ENCODE measurements around the gene VSIG10. TPM values are rescaled to one million over a fixed set of nuclear protein-coding genes. Genes with fewer than 3 reads are reported as not detected.

The VSIG10 gene
- total and polyA plus RNA-seq, 2 of the 4 experiments (the other 2 are of a cell fraction): 5.9 to 10.0 TPM

GRCh38 chr12:118061011-118061872, 42.6 kb downstream of the VSIG10 start, which contains the start of gene WSB2:
TSS of gene WSB2 (minus strand) at chr12:118061179. CDS start at chr12:118061048, 131 bp downstream.
- whole genome bisulfite sequencing, 2 experiments (ENCODE audit: extremely low coverage in 2 of 2, insufficient read length in 1 of 2): 0% methylated on average over 7 of the region's 76 CpGs; no CpG with 5 or more reads in 1 of the 2 experiments
- Histone ChIP-seq H3K9ac (ENCODE audit: low read depth, low read length) (peak within 1 kb of the TSS; percentile 98), H3K4me3 (ENCODE audit: insufficient read depth, low read depth, low read length) (peak within 1 kb of the TSS; percentile 66), H4K20me1 (ENCODE audit: insufficient read depth, low read length) (peaks cover 4% of the 10 kb centered on the region), H3K36me3 (ENCODE audit: control insufficient read depth, insufficient read depth, low read length) (no peaks in the 10 kb centered on the region; the same call in 1 of the 2 replicates), H3K4me1 (ENCODE audit: control insufficient read depth, insufficient read depth, low read length) (peaks cover 7% of the 10 kb centered on the region), H2BK120ac (ENCODE audit: low read depth, low read length) (peak within 1 kb of the TSS; percentile 86), H3K79me1 (ENCODE audit: low read depth in 1 of 2, low read length in 2 of 2) (peaks cover 5 to 56% of the 10 kb centered on the region in 2 experiments), H3K9me1 (ENCODE audit: insufficient read depth, low read length) (peaks cover 7% of the 10 kb centered on the region), H2AK9ac (replicated peaks; ENCODE audit: low read depth, low read length, poor library complexity) (peak within 1 kb of the TSS; percentile 99), H3K14ac (replicated peaks; ENCODE audit: low read depth, low read length) (peak within 1 kb of the TSS; percentile 97), H3K9me3 (ENCODE audit: control insufficient read depth, insufficient read depth, low read length) (no peaks in the 10 kb centered on the region), H4K5ac (ENCODE audit: low read depth, low read length) (peak within 1 kb of the TSS; percentile 85), H4K8ac (ENCODE audit: low read depth in 2 of 2, low read length in 2 of 2) (peak within 1 kb of the TSS; percentile 91 to 95), H3K27me3 (ENCODE audit: control insufficient read depth, insufficient read depth, low read length) (no peaks in the 10 kb centered on the region), H3K4ac (ENCODE audit: low read depth, low read length) (peak within 1 kb of the TSS; percentile 100), H2BK5ac (ENCODE audit: low read depth, low read length, poor library complexity, severe bottlenecking) (peak within 1 kb of the TSS; percentile 75), H2AK5ac (ENCODE audit: low read depth, low read length) (peak within 1 kb of the TSS; percentile 99), H2BK20ac (ENCODE audit: low read depth, low read length) (peak within 1 kb of the TSS; percentile 71), H3K27ac (ENCODE audit: insufficient read depth, low read length) (peak within 1 kb of the TSS; percentile 98), H3K56ac (ENCODE audit: extremely low read depth, insufficient read depth, low read length) (peak within 1 kb of the TSS; percentile 95), H3K23ac (ENCODE audit: low read depth, low read length) (peak within 1 kb of the TSS; percentile 96), H3K4me2 (ENCODE audit: low read depth, low read length) (peak within 1 kb of the TSS; percentile 98), H2BK15ac (ENCODE audit: low read depth, low read length) (peak within 1 kb of the TSS; percentile 58; the same call in 1 of the 3 replicates), H4K91ac (ENCODE audit: insufficient read depth, low read depth, low read length) (peak within 1 kb of the TSS; percentile 89), H2AFZ (replicated peaks; ENCODE audit: low read length, poor library complexity) (peak within 1 kb of the TSS; percentile 86), H3K18ac (ENCODE audit: low read depth, low read length) (peak within 1 kb of the TSS; percentile 91)
- no TSS peak for BruUV-seq (replicated peaks)
- ChIA-PET CTCF (no interaction called here), POLR2A (ENCODE audit: unreplicated experiment) (interaction anchor here (0.6 kb wide), 2 partner anchors 40 to 324 kb away, joined by 3 to 24 read pairs; no protein-coding TSS in a partner anchor)
- intact Hi-C loops (cut with micrococcal nuclease) (loop anchor here (5.0 kb wide), 2 partner anchors 76 to 316 kb away; partner anchors contain the start of genes PEBP1 and SUDS3), dilution Hi-C loops (cut with HindIII; ENCODE audit: low sequenced_read_pairs, unreplicated experiment) (no loop called here), in situ Hi-C loops (cut with MboI; ENCODE audit: low sequenced_read_pairs) (no loop called here)
- ATAC-seq (ENCODE audit: low read depth) (peak; percentile 59), DNase-seq (peak; percentile 50)
- TF ChIP-seq MAZ (IDR thresholded peaks at IDR 0.05; ENCODE audit: borderline replicate concordance, low read depth, low read length): peak; percentile 50; the same call in 1 of the 2 replicates
- TF ChIP-seq SMC3 (IDR thresholded peaks at IDR 0.05; ENCODE audit: low read depth, low read length): no peak
- TF ChIP-seq, protein P1, sequence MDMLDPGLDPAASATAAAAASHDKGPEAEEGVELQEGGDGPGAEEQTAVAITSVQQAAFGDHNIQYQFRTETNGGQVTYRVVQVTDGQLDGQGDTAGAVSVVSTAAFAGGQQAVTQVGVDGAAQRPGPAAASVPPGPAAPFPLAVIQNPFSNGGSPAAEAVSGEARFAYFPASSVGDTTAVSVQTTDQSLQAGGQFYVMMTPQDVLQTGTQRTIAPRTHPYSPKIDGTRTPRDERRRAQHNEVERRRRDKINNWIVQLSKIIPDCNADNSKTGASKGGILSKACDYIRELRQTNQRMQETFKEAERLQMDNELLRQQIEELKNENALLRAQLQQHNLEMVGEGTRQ (IDR thresholded peaks at IDR 0.05; ENCODE audit: low read depth, low read length): peak; percentile 79
- peak; percentile 68 for TF ChIP-seq POLR2A (IDR thresholded peaks at IDR 0.05; ENCODE audit: low read depth, low read length)

All from IMR-90 (cell line).